T-cell (primary cell): ENCODE measurements around the gene POU2AF1. TPM values are rescaled to one million over a fixed set of nuclear protein-coding genes. Genes with fewer than 3 reads are reported as not detected.

ENCODE experiments used
- ATAC-seq, 4 experiments: fragments of 200-7000 bp in 3 of 4; fragments of 150-1000 bp in 1 of 4; cut with Tn5 transposase; replicated peaks in 1 of 4; 1 replicate in 3 of 4; 2 replicates in 1 of 4; pipeline ENCODE4 v1.10.0; 2021; ENCODE audit warnings: moderate library complexity in 3 of 4, mild to moderate bottlenecking in 2 of 4, moderate number of reproducible peaks in 1 of 4
- CTCF ChIA-PET, 2 donors: fragments of 300-600 bp; sonication (Branson Sonifier 250); formaldehyde crosslinking; loops; one replicate each; lab custom pipeline; 2022; ENCODE audit warnings: antibody characterized with exemption in 2 of 2; lab: Charles Lee
- POLR2A ChIA-PET, 2 donors: fragments of 300-600 bp; sonication (Branson Sonifier 250); formaldehyde crosslinking; loops; one replicate each; lab custom pipeline; 2022; ENCODE audit warnings: antibody characterized with exemption in 2 of 2; lab: Charles Lee
- DNase-seq, 35 experiments: peaks; one replicate each; pipeline versions ENCODE4 v3.0.0 to v3.0.0-alpha.2; 2013 to 2023
- H3K27ac ChIP-seq: one replicate; pipeline ENCODE4 v1.5.1; 2013; ENCODE audit warnings: low read length
- H3K27me3 ChIP-seq, 2 experiments: replicated peaks in 1 of 2; 1 replicate in 1 of 2; 2 replicates in 1 of 2; pipeline versions ENCODE4 v1.6.1 to v1.7.0; 2013; ENCODE audit warnings: low read length in 1 of 2, mixed read lengths in 1 of 2; ENCODE audit not compliant: control insufficient read depth in 2 of 2, insufficient read depth in 2 of 2; ENCODE audit errors: extremely low read depth in 1 of 2
- H3K36me3 ChIP-seq, 2 donors: 1 replicate in 1 of 2; 2 replicates in 1 of 2; pipeline versions ENCODE4 v1.6.1 to v1.7.0; 2013; ENCODE audit warnings: low read length in 1 of 2; ENCODE audit not compliant: control insufficient read depth in 2 of 2, insufficient read depth in 1 of 2; ENCODE audit errors: extremely low read depth in 1 of 2
- H3K4me1 ChIP-seq, 2 experiments: 1 replicate in 1 of 2; 2 replicates in 1 of 2; pipeline versions ENCODE4 v1.6.1 to v1.7.0; 2013; ENCODE audit warnings: low read length in 2 of 2, mixed read lengths in 1 of 2; ENCODE audit not compliant: insufficient read depth in 2 of 2, control insufficient read depth in 1 of 2; ENCODE audit errors: extremely low read depth in 1 of 2
- H3K4me3 ChIP-seq, 2 donors: 1 replicate in 1 of 2; 2 replicates in 1 of 2; pipeline versions ENCODE4 v1.5.1 to v1.7.0; 2013; ENCODE audit warnings: mild to moderate bottlenecking in 2 of 2, low read length in 1 of 2, moderate library complexity in 1 of 2; ENCODE audit not compliant: control insufficient read depth in 1 of 2; ENCODE audit errors: extremely low read depth in 1 of 2
- H3K9me3 ChIP-seq: 2 replicates; pipeline ENCODE4 v1.7.0; 2013
- H3K27ac Mint-ChIP-seq, 2 donors: one replicate each; pipeline ENCODE4 v1.8.0; 2020 to 2021; ENCODE audit warnings: mild to moderate bottlenecking in 2 of 2, mixed read lengths in 2 of 2
- H3K27me3 Mint-ChIP-seq, 2 donors: one replicate each; pipeline ENCODE4 v1.8.0; 2021 to 2022; ENCODE audit warnings: mixed read lengths in 2 of 2
- H3K36me3 Mint-ChIP-seq: one replicate; pipeline ENCODE4 v1.8.0; 2021; ENCODE audit warnings: mixed read lengths
- H3K4me1 Mint-ChIP-seq, 3 donors: one replicate each; pipeline ENCODE4 v1.8.0; 2020 to 2022; ENCODE audit warnings: mixed read lengths in 3 of 3, mild to moderate bottlenecking in 1 of 3
- H3K4me3 Mint-ChIP-seq, 3 donors: one replicate each; pipeline ENCODE4 v1.8.0; 2020 to 2022; ENCODE audit warnings: mild to moderate bottlenecking in 3 of 3, mixed read lengths in 3 of 3, moderate library complexity in 3 of 3
- H3K9me3 Mint-ChIP-seq, 3 donors: one replicate each; pipeline ENCODE4 v1.8.0; 2020 to 2022; ENCODE audit warnings: mixed read lengths in 3 of 3
- WGBS: methylation state at CpG from one replicate; pipeline ENCODE4 v1.1.5; 2013; ENCODE audit warnings: missing lambda C conversion rate; ENCODE audit not compliant: insufficient coverage; 5-methylcytosine and 5-hydroxymethylcytosine counted together
- total RNA-seq, 35 experiments: library from RNA in 6 of 35; stranded (reverse) in 6 of 35; fragments of 120-200 nt in 1 of 35; gene quantifications; one replicate each; pipeline versions ENCODE4 v1.2.1 to v1.2.4 and lab custom pipeline; 2013 to 2026

The POU2AF1 gene
- total RNA-seq, 5 donors from 2014 or later (not counting 1 experiment from before 2014, with no cell fraction given), result 3.4 to 9.3 (median 4.3) TPM

- 80% methylated on average over 3 of the region's 4 CpGs for WGBS
- Histone ChIP-seq H3K9me3 (peaks cover 2% of the 10 kb centered on the region), H3K27ac (no peak overlapping the region), H3K27me3 (no peaks in the 10 kb centered on the region), H3K4me3 (no peak overlapping the region), H3K36me3 (no peaks in the 10 kb centered on the region), H3K4me1 (no peaks in the 10 kb centered on the region)
- no peak for DNase-seq
- peaks cover 3 to 4% of the 10 kb centered on the region in 2 donors for H3K27me3 Mint-ChIP-seq
- no peaks in the 10 kb centered on the region for H3K9me3 Mint-ChIP-seq
- H3K4me1 Mint-ChIP-seq, result peaks cover 0 to 7% (median 5%) of the 10 kb centered on the region in 3 donors
- no peak overlapping the region for H3K27ac Mint-ChIP-seq
- no peaks in the 10 kb centered on the region for H3K36me3 Mint-ChIP-seq
- H3K4me3 Mint-ChIP-seq, result no peak overlapping the region
- ChIA-PET CTCF (interaction anchor here in 1 of 2 donors (0.6 kb wide), 1 partner anchor 161 kb away, joined by 3 read pairs; no protein-coding TSS in a partner anchor), POLR2A (no interaction called here)
- ATAC-seq, result no peak
These were observed 7.6 kb upstream of the POU2AF1 start for GRCh38 chr11:111386611-111387150.

- CTCF ChIA-PET, result no interaction called here
- no peak overlapping the region for H3K4me3 Mint-ChIP-seq
These were observed 5.4 kb upstream of the POU2AF1 start for GRCh38 chr11:111384494-111384893.

GRCh38 chr11:111382451-111382850 is 3.4 kb upstream of the POU2AF1 start:
- peak overlapping the region in 1 of 2 donors; percentile 2 for H3K27ac Mint-ChIP-seq
- peaks cover 22 to 31% (median 29%) of the 10 kb centered on the region in 3 donors for H3K4me1 Mint-ChIP-seq
- Histone ChIP-seq H3K4me1 (peaks cover 11 to 26% of the 10 kb centered on the region in 2 experiments), H3K36me3 (no peaks in the 10 kb centered on the region), H3K27ac (no peak overlapping the region), H3K4me3 (no peak overlapping the region), H3K27me3 (no peaks in the 10 kb centered on the region), H3K9me3 (peaks cover 2% of the 10 kb centered on the region)
- POLR2A ChIA-PET, result no interaction called here
- no peaks in the 10 kb centered on the region for H3K9me3 Mint-ChIP-seq
- ATAC-seq (no peak), DNase-seq (no peak)
- H3K27me3 Mint-ChIP-seq, result no peaks in the 10 kb centered on the region
- WGBS, result no CpG with 5 or more reads among the region's 2 CpGs
- no peak overlapping the region for H3K4me3 Mint-ChIP-seq
- no peaks in the 10 kb centered on the region for H3K36me3 Mint-ChIP-seq
- CTCF ChIA-PET, result interaction anchor here in 1 of 2 donors (1.4 kb wide), 1 partner anchor 41 kb away, joined by 4 read pairs; no protein-coding TSS in a partner anchor

More at GRCh38 chr11:111384494-111384893, 5.4 kb upstream of the POU2AF1 start:
- peaks cover 13 to 18% (median 17%) of the 10 kb centered on the region in 3 donors for H3K4me1 Mint-ChIP-seq
- Histone ChIP-seq H3K4me1 (peaks cover 4 to 14% of the 10 kb centered on the region in 2 experiments), H3K4me3 (no peak overlapping the region), H3K36me3 (no peaks in the 10 kb centered on the region), H3K27ac (no peak overlapping the region), H3K9me3 (peaks cover 2% of the 10 kb centered on the region), H3K27me3 (no peaks in the 10 kb centered on the region)
- POLR2A ChIA-PET, result no interaction called here
- ATAC-seq, result no peak
- peaks cover 2 to 3% of the 10 kb centered on the region in 2 donors for H3K27me3 Mint-ChIP-seq
- no peak overlapping the region for H3K27ac Mint-ChIP-seq
- no peaks in the 10 kb centered on the region for H3K36me3 Mint-ChIP-seq
- no peak for DNase-seq
- WGBS, result no CpG with 5 or more reads among the region's 1 CpG
- H3K9me3 Mint-ChIP-seq, result no peaks in the 10 kb centered on the region

- peak in 4 of 35 experiments; percentile 1 to 24 (median 10) for DNase-seq
- peak overlapping the region; percentile 73 to 82 (median 75) for H3K4me3 Mint-ChIP-seq
These were observed 594 bp upstream of the POU2AF1 start for GRCh38 chr11:111379602-111380136.

GRCh38 chr11:111378185-111378860 is 752 bp downstream of the POU2AF1 start:
- no peaks in the 10 kb centered on the region for H3K36me3 ChIP-seq
- ChIA-PET POLR2A (no interaction called here), CTCF (interaction anchor here in 1 of 2 donors (1.1 to 1.6 kb wide), 2 partner anchors 20 to 50 kb away, joined by 3 read pairs; no protein-coding TSS in a partner anchor)
- Mint-ChIP-seq H3K36me3 (no peaks in the 10 kb centered on the region), H3K27ac (peak overlapping the region; percentile 87 to 94), H3K4me1 (peaks cover 22 to 39% (median 34%) of the 10 kb centered on the region in 3 donors), H3K27me3 (no peaks in the 10 kb centered on the region), H3K9me3 (no peaks in the 10 kb centered on the region), H3K4me3 (peak overlapping the region; percentile 73 to 82 (median 75))
- H3K4me3 ChIP-seq, result peak overlapping the region in 1 of 2 donors; percentile 44
- H3K9me3 ChIP-seq, result no peaks in the 10 kb centered on the region
- H3K27ac ChIP-seq, result peak overlapping the region; percentile 60
- DNase-seq (no peak), ATAC-seq (no peak)
- no peaks in the 10 kb centered on the region for H3K27me3 ChIP-seq
- WGBS, result 53% methylated on average over 3 of the region's 8 CpGs
- peaks cover 11 to 28% of the 10 kb centered on the region in 2 experiments for H3K4me1 ChIP-seq

More at GRCh38 chr11:111379602-111380136, 594 bp upstream of the POU2AF1 start:
- no peaks in the 10 kb centered on the region for H3K9me3 ChIP-seq
- ChIA-PET POLR2A (no interaction called here), CTCF (interaction anchor here in 1 of 2 donors (1.1 to 1.6 kb wide), 2 partner anchors 21 to 49 kb away, joined by 3 read pairs; no protein-coding TSS in a partner anchor)
- WGBS, result 59% methylated on average over 11 of the region's 14 CpGs
- peak overlapping the region; percentile 87 to 94 for H3K27ac Mint-ChIP-seq
- H3K27ac ChIP-seq, result peak overlapping the region; percentile 60
- no peaks in the 10 kb centered on the region for H3K36me3 ChIP-seq
- no peaks in the 10 kb centered on the region for H3K27me3 Mint-ChIP-seq
- no peak for ATAC-seq
- no peaks in the 10 kb centered on the region for H3K36me3 Mint-ChIP-seq
- peak overlapping the region; percentile 44 to 54 for H3K4me3 ChIP-seq
- no peaks in the 10 kb centered on the region for H3K27me3 ChIP-seq
- no peaks in the 10 kb centered on the region for H3K9me3 Mint-ChIP-seq
- H3K4me1 ChIP-seq, result peaks cover 11 to 28% of the 10 kb centered on the region in 2 experiments
- H3K4me1 Mint-ChIP-seq, result peaks cover 22 to 39% (median 34%) of the 10 kb centered on the region in 3 donors

- no peak overlapping the region for H3K4me3 ChIP-seq
- no peaks in the 10 kb centered on the region for H3K36me3 ChIP-seq
- H3K9me3 Mint-ChIP-seq, result no peaks in the 10 kb centered on the region
- H3K27me3 ChIP-seq, result no peaks in the 10 kb centered on the region
- no peaks in the 10 kb centered on the region for H3K36me3 Mint-ChIP-seq
- peak overlapping the region; percentile 52 to 75 for H3K27ac Mint-ChIP-seq
- WGBS, result 50% methylated on average over 1 of the region's 3 CpGs
- CTCF ChIA-PET, result no interaction called here
- no peaks in the 10 kb centered on the region for H3K9me3 ChIP-seq
- peak overlapping the region; percentile 16 for H3K27ac ChIP-seq
- peak overlapping the region in 1 of 3 donors; percentile 17 for H3K4me3 Mint-ChIP-seq
- POLR2A ChIA-PET, result interaction anchor here in 1 of 2 donors (1.0 kb wide), 1 partner anchor 13 kb away, joined by 4 read pairs; no protein-coding TSS in a partner anchor
- DNase-seq (no peak), ATAC-seq (no peak)
- peaks cover 22 to 45% (median 34%) of the 10 kb centered on the region in 3 donors for H3K4me1 Mint-ChIP-seq
- H3K27me3 Mint-ChIP-seq, result no peaks in the 10 kb centered on the region
- peaks cover 11 to 28% of the 10 kb centered on the region in 2 experiments for H3K4me1 ChIP-seq
These were observed 2.7 kb downstream of the POU2AF1 start for GRCh38 chr11:111376181-111376871.
